B cell (primary cell): Measurements from ENCODE around the gene ARHGEF4. TPM values are rescaled to one million over a fixed set of nuclear protein-coding genes. Genes with fewer than 3 reads are reported as not detected.

Experiments used
- ATAC-seq: fragments of 200-7000 bp; cut with Tn5 transposase; one replicate; pipeline ENCODE4 v1.10.0; 2021; ENCODE audit warnings: low read depth, mild to moderate bottlenecking, moderate number of reproducible peaks, moderate library complexity
- CTCF ChIA-PET: fragments of 350-600 bp; sonication (Branson Sonifier 250); formaldehyde crosslinking; loops from one replicate; lab custom pipeline; 2021; ENCODE audit warnings: antibody characterized with exemption, inconsistent platforms; lab: Charles Lee
- POLR2A ChIA-PET: fragments of 350-600 bp; sonication (Branson Sonifier 250); formaldehyde crosslinking; loops from one replicate; lab custom pipeline; 2021; ENCODE audit warnings: antibody characterized with exemption; lab: Charles Lee
- DNase-seq: peaks from one replicate; pipeline ENCODE4 v3.0.0; 2013
- H2AFZ ChIP-seq: 2 replicates; pipeline ENCODE4 v1.6.1; 2012; ENCODE audit warnings: mild to moderate bottlenecking, low read depth, low read length; ENCODE audit not compliant: insufficient read depth, poor library complexity, severe bottlenecking
- H3K27ac ChIP-seq, 2 donors: 1 replicate in 1 of 2; 2 replicates in 1 of 2; pipeline ENCODE4 v1.5.1; 2012 to 2013; ENCODE audit warnings: low read length in 2 of 2, mild to moderate bottlenecking in 2 of 2, moderate library complexity in 1 of 2
- H3K27me3 ChIP-seq, 4 experiments: fragments of 200-600 bp in 1 of 4; sonication (generic) in 1 of 4; replicated peaks in 1 of 4; 1 replicate in 2 of 4; 2 replicates in 2 of 4; pipeline versions ENCODE4 v1.6.1 to v1.7.0; 2013 to 2016; ENCODE audit warnings: low read length in 3 of 4, mild to moderate bottlenecking in 2 of 4, mixed read lengths in 1 of 4, moderate library complexity in 1 of 4; ENCODE audit not compliant: insufficient read depth in 4 of 4, control insufficient read depth in 3 of 4; ENCODE audit errors: control extremely low read depth in 1 of 4
- H3K36me3 ChIP-seq, 2 experiments: replicated peaks in 1 of 2; 1 replicate in 1 of 2; 2 replicates in 1 of 2; pipeline versions ENCODE4 v1.6.1 to v1.7.1; 2013; ENCODE audit warnings: low read length in 1 of 2; ENCODE audit not compliant: insufficient read depth in 2 of 2, control insufficient read depth in 1 of 2; ENCODE audit errors: control extremely low read depth in 1 of 2, extremely low read depth in 1 of 2
- H3K4me1 ChIP-seq, 2 donors: fragments of 200-600 bp in 1 of 2; sonication (generic) in 1 of 2; 1 replicate in 1 of 2; 2 replicates in 1 of 2; pipeline versions ENCODE4 v1.5.1 to v1.6.1; 2013 to 2017; ENCODE audit warnings: low read length in 2 of 2; ENCODE audit not compliant: control insufficient read depth in 2 of 2, insufficient read depth in 2 of 2
- H3K4me2 ChIP-seq: replicated peaks from 2 replicates; pipeline ENCODE3; 2012; ENCODE audit warnings: mild to moderate bottlenecking, low read depth, low read length; ENCODE audit not compliant: poor library complexity, severe bottlenecking
- H3K4me3 ChIP-seq, 5 experiments: fragments of 200-600 bp in 1 of 5; sonication (generic) in 1 of 5; 1 replicate in 3 of 5; 2 replicates in 2 of 5; pipeline versions ENCODE4 v1.5.1 to v1.7.0; 2011 to 2016; ENCODE audit warnings: low read length in 4 of 5, mild to moderate bottlenecking in 4 of 5, low read depth in 2 of 5, control low read depth in 1 of 5, moderate library complexity in 1 of 5; ENCODE audit not compliant: insufficient read depth in 1 of 5; ENCODE audit errors: control extremely low read depth in 1 of 5, extremely low read depth in 1 of 5
- H3K79me2 ChIP-seq: fragments of 200-600 bp; sonication (generic); one replicate; pipeline ENCODE4 v1.6.0; 2016; ENCODE audit warnings: low read length; ENCODE audit not compliant: control insufficient read depth, insufficient read depth
- H3K9ac ChIP-seq: fragments of 200-600 bp; sonication (generic); 2 replicates; pipeline ENCODE4 v1.6.1; 2017; ENCODE audit warnings: mild to moderate bottlenecking, low read length, moderate library complexity
- H3K9me3 ChIP-seq, 3 donors: one replicate each; pipeline versions ENCODE4 v1.6.1 to v1.7.1; 2013; ENCODE audit warnings: low read length in 2 of 3; ENCODE audit not compliant: control insufficient read depth in 2 of 3, insufficient read depth in 1 of 3; ENCODE audit errors: control extremely low read depth in 1 of 3
- H4K20me1 ChIP-seq: 2 replicates; pipeline ENCODE4 v1.6.0; 2012; ENCODE audit warnings: mild to moderate bottlenecking, low read length; ENCODE audit not compliant: insufficient read depth, control insufficient read depth, poor library complexity, severe bottlenecking
- H3K27ac Mint-ChIP-seq: one replicate; pipeline ENCODE4 v1.8.0; 2021; ENCODE audit warnings: mixed read lengths
- H3K27me3 Mint-ChIP-seq: one replicate; pipeline ENCODE4 v1.8.0; 2021; ENCODE audit warnings: mixed read lengths
- H3K4me1 Mint-ChIP-seq: one replicate; pipeline ENCODE4 v1.8.0; 2021; ENCODE audit warnings: mixed read lengths
- H3K4me3 Mint-ChIP-seq: one replicate; pipeline ENCODE4 v1.8.0; 2021; ENCODE audit warnings: mixed read lengths
- H3K9me3 Mint-ChIP-seq: one replicate; pipeline ENCODE4 v1.8.0; 2022; ENCODE audit warnings: mixed read lengths; ENCODE audit not compliant: insufficient read depth
- EZH2 ChIP-seq: IDR thresholded peaks from 2 replicates; pipeline ENCODE4 v1.6.1; 2012; ENCODE audit warnings: borderline replicate concordance, low read depth, mild to moderate bottlenecking, moderate library complexity, low read length; ENCODE audit not compliant: insufficient read depth, poor library complexity, severe bottlenecking
- WGBS: methylation state at CpG from one replicate; pipeline ENCODE4 v1.1.5; 2013; ENCODE audit warnings: missing lambda C conversion rate; ENCODE audit not compliant: insufficient coverage; 5-methylcytosine and 5-hydroxymethylcytosine counted together
- intact Hi-C: fragments of 100-400 bp; cut with micrococcal nuclease; formaldehyde crosslinking; loops from one replicate; pipeline ENCODE4 v1.10.0; 2022
- polyA plus RNA-seq: library from polyadenylated mRNA; depleted of rRNA; stranded (reverse); fragments of >200 nt; gene quantifications from 2 replicates; pipeline ENCODE4 v1.2.3, GENCODE V29; 2012
- total RNA-seq, 2 donors: library from RNA; stranded (reverse); fragments of 120-200 nt in 1 of 2; gene quantifications; 1 replicate in 1 of 2; 2 replicates in 1 of 2; pipeline versions ENCODE4 v1.2.3 to v1.2.4, GENCODE V29; 2013 to 2022
- TF ChIP-seq, protein P1 (sequence below): fragments of 200-600 bp; IDR thresholded peaks from one replicate; pipeline ENCODE4 v1.8.0; 2022; ENCODE audit warnings: antibody characterized with exemption, mild to moderate bottlenecking

The ARHGEF4 gene
- total and polyA plus RNA-seq, 2 donors (not counting 1 experiment from before 2014, with no cell fraction given): 2.1 TPM; not detected in 1

DNA sequence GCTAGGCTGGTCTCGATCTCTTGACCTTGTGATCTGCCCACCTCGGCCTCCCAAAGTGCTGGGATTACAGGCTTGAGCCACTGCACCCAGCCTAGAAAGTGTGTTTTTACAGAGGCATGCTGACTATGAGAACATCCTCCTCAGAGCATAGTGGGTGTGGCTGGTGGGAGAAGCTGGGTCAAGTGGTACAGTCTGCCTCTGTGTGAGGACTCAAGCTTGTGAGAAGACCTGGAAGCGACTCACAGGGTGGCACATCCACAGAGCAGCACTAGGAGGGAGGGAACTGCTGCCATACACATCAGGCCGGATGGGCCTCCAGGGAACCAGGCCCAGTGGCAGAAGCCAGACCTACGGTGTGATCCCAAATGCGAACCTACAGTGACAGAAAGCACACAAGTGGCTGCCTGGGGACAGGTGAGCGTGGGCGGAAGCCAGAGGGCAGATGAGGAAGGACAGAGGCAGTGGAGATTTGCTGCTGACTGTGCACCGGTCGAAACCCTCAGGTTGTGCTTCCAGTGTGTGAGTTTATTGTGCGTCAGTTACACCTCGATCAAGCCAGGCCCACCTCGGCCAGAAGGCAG is 8.9 kb downstream of the ARHGEF4 start:
- H3K27me3 ChIP-seq: no peaks in the 10 kb centered on the region
- H3K4me1 ChIP-seq: peaks cover 0 to 2% of the 10 kb centered on the region in 2 donors
- DNase-seq: no peak
- H2AFZ ChIP-seq: no peak overlapping the region
- no peaks in the 10 kb centered on the region for H3K9me3 ChIP-seq
- H4K20me1 ChIP-seq: no peaks in the 10 kb centered on the region
- no peak overlapping the region for H3K4me2 ChIP-seq
- peaks cover 10% of the 10 kb centered on the region for H3K27me3 Mint-ChIP-seq
- no peak overlapping the region for H3K27ac ChIP-seq
- ChIA-PET CTCF (no interaction called here), POLR2A (no interaction called here)
- no peak for ATAC-seq
- TF ChIP-seq, protein P1, sequence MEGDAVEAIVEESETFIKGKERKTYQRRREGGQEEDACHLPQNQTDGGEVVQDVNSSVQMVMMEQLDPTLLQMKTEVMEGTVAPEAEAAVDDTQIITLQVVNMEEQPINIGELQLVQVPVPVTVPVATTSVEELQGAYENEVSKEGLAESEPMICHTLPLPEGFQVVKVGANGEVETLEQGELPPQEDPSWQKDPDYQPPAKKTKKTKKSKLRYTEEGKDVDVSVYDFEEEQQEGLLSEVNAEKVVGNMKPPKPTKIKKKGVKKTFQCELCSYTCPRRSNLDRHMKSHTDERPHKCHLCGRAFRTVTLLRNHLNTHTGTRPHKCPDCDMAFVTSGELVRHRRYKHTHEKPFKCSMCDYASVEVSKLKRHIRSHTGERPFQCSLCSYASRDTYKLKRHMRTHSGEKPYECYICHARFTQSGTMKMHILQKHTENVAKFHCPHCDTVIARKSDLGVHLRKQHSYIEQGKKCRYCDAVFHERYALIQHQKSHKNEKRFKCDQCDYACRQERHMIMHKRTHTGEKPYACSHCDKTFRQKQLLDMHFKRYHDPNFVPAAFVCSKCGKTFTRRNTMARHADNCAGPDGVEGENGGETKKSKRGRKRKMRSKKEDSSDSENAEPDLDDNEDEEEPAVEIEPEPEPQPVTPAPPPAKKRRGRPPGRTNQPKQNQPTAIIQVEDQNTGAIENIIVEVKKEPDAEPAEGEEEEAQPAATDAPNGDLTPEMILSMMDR: no peak
- no peak for TF ChIP-seq EZH2
- no peak overlapping the region for H3K27ac Mint-ChIP-seq
- 90% methylated on average over 11 of the region's 13 CpGs for WGBS
- intact Hi-C loops: no loop called here
- no peaks in the 10 kb centered on the region for H3K36me3 ChIP-seq
- no peaks in the 10 kb centered on the region for H3K9me3 Mint-ChIP-seq
- H3K4me3 Mint-ChIP-seq: no peak overlapping the region
- H3K4me3 ChIP-seq: no peak overlapping the region
- no peak overlapping the region for H3K9ac ChIP-seq
- H3K79me2 ChIP-seq: no peaks in the 10 kb centered on the region
- peaks cover 4% of the 10 kb centered on the region for H3K4me1 Mint-ChIP-seq

DNA sequence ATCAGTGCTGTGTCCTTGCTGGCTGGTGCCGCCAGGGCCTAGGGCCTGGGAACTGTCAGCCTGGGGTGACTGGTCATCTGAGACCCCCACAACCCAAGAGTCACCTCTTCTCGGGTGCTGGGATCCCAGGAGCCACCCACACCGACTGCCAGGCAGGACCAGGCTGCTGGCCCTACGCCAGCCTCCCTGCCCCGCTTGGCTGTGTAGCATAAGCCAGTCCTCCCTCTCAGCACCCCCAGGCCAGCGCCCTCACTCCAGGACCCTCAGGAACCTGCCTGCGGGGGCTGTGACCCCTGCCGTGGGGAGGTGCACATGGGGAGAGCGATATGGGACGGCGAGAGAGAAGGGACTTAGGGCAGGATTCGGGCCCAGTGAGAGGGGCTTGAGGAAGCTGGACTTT is 9.5 kb downstream of the ARHGEF4 start:
- DNase-seq: no peak
- no peaks in the 10 kb centered on the region for H3K79me2 ChIP-seq
- WGBS: 89% methylated on average over 11 of the region's 12 CpGs
- H3K27ac Mint-ChIP-seq: no peak overlapping the region
- H2AFZ ChIP-seq: no peak overlapping the region
- ChIA-PET CTCF (no interaction called here), POLR2A (no interaction called here)
- H3K9ac ChIP-seq: no peak overlapping the region
- H3K4me1 Mint-ChIP-seq: peaks cover 6% of the 10 kb centered on the region
- no peak overlapping the region for H3K4me3 ChIP-seq
- no peaks in the 10 kb centered on the region for H3K9me3 Mint-ChIP-seq
- H3K27me3 Mint-ChIP-seq: peaks cover 10% of the 10 kb centered on the region
- peaks cover 0 to 7% of the 10 kb centered on the region in 2 donors for H3K4me1 ChIP-seq
- no peaks in the 10 kb centered on the region for H3K27me3 ChIP-seq
- H3K4me3 Mint-ChIP-seq: no peak overlapping the region
- H4K20me1 ChIP-seq: no peaks in the 10 kb centered on the region
- TF ChIP-seq, protein P1: no peak
- TF ChIP-seq EZH2: no peak
- H3K4me2 ChIP-seq: no peak overlapping the region
- H3K36me3 ChIP-seq: no peaks in the 10 kb centered on the region
- intact Hi-C loops: no loop called here
- H3K27ac ChIP-seq: no peak overlapping the region
- H3K9me3 ChIP-seq: no peaks in the 10 kb centered on the region
- no peak for ATAC-seq
